ENCODE measurements around the gene ABCC11.

ABCC11 gene

DNA sequence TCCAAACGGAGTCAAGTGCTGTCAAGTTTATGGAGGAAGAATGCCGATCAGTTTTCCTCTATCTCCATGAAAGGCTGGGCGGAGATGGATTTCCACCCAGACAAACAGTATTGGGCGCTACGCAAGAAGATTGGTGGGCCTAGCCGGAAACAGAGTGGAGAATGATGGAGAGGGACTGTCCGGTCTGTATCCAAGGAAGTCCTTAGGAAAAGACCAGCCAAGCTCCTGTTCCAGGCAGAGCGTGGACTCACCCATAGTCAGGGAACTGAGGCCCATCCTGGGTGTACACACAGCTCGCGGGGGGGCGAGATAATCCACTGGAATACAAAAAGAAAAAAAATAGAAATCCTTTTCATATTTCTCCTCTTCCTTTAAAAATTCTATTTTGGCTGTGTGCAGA is 90.0 kb downstream of the ABCC11 start:
- no peak for DNase-seq

DNA sequence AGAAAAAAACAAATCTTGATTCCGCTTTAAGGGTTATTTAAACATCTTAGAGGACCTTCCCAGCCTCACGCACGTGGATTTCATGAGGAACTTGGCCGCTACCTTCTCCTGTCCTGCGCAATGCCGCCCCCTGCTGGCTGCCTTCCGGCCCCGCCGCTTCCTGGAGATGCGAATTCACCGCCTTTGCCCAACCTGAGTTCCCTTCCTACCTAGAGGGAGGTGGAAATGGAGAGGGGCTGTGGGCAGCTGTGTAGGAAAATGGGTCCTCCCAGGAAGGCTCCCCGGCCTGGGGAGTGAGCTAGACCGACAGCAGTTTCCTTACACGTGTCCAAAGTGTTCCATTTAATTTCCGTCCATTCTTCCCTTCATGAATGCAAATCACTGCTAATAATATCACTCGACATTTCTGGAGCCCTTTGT is 90.5 kb downstream of the ABCC11 start:
- peak; percentile 86 for DNase-seq

DNA sequence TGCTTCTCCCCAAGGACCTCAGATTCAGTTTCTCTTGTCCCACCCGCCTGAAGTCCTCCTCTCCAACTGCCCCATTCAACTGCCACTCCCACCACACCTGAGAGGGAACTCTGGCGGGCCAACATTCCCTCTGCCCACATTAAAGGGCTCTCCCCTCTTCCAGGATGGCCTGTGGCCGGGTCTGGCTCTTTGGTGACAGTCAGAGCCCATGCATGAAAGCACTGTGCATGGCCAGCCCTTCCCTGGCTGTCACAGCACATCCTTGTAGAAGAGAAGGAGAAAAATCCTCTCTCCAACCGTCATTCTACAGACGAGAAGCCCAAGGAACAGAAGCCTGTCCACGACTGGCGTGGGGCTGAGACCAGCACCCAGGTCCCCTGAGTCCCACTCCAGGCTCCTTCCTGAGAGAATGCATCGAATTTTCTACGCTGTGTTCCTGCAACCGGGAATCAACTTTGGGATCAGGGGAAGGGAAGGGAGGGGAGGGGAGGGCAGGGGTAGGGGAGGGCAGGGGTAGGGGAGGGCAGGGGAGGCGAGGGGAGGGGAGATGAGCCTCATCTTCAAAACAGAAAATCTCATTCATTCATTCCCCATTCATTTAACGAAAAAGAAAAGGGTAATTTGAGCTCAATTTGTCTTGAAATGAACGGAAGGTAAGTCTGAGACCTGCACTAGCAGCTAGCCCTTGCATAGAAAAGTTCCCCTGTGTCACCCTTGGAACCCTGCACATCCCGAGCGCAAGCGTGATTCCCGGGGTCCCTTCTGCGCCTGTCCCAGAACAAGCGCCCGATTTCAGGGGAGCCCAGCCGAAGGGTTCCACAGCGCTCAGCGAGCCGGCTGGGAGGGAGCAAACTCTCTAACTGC is 91.2 kb downstream of the ABCC11 start, which contains the start of gene ABCC12:
ABCC12 (minus strand) TSS at position 68 of the 864 bp plus-strand sequence. CDS start 9,569 bp downstream, outside the sequence.
- DNase-seq: no peak

DNA sequence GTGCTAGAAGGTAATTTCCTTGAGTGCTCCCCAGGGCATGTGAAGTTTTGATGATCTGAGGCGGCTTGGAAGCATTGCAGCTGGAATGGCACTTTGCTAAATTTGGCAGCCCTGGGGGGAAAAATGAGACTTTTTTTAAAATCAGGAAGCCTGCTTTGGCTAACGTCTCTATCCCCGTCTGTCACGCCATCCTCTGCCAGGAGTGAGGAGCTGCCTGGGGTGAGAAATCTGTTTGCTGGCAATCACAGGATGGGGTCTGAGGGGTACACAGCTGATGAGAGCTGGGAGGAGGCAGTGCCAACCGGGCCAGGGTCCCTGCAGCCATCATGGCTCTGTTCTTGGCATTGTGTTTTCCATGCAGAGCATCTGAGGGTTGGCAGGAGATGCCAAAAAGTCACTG is 93.6 kb downstream of the ABCC11 start:
- no peak for DNase-seq

DNA sequence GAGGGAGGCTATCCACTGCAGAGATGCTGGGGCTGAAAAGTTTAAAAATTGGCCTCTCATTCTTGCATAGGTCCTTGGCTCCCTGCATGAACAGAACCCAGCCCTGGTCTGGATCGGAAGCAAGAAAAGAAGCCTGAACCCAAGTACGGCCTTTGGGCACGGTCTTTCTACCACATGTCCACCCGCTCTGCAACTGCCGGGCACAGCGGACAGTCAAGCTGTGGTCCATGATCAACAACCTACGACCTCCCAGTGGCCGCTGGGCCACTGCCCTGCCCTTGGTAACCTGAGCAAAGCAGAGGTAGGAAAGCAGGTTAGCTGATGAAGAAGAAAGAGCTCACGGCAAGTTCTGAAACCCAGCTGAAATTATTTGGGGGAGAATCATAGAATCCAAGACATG is 95.1 kb downstream of the ABCC11 start:
- DNase-seq: no peak

DNA sequence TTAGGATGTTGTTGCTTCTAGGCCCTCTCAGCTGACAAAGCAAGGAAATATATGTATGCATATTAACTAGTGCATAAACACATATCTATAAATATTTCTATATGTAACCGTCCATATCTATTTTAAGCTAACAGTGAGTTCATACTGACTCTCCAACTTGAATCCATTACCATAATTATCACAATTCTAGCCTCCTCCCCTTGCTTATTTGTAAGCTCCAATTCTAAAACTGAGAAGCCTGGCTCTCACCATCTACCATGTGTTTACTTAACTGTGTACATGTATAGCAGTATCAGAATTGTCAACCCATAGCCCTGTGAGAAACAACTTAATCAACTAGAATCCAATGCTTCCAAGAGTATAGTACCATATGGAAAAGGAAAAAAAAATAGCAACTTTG is 96.6 kb downstream of the ABCC11 start:
- DNase-seq: no peak

DNA sequence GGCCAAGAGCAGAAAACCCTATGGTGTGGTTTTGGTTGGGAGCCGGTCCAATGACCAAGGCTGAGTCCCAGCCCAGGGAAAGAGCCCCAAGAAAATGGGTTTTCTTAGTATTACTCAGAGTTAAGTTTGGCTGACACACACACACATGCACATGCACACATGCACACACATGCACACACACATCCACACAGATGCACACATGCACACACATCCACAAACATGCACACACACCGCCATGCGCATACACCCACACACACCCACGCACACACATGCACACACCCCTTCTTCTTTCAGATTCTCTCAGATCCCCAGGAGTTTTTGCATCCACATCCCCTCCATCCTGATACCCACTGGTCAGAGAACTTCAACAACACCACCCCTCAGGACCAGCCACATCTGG is 100.6 kb downstream of the ABCC11 start:
- no peak for DNase-seq

DNA sequence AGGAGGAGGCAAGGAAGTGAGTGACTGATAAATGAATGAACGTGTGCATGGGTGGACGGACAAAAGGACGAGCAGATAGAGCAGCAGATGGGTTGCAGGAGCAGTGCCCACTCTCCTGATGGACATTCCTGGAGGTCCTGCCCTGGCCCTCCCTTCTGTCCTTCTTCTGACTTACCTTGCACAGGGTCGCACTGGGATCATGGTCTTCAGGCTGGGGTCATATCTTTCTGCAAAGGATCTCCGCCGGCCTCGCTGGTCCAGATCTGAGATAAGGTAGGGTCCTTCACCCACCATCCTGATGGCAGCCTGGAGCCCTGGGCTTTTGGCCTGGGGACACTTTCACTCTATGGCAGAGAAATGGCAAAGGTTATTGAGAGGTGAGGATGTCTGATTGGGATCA is 101.2 kb downstream of the ABCC11 start:
- DNase-seq: no peak

DNA sequence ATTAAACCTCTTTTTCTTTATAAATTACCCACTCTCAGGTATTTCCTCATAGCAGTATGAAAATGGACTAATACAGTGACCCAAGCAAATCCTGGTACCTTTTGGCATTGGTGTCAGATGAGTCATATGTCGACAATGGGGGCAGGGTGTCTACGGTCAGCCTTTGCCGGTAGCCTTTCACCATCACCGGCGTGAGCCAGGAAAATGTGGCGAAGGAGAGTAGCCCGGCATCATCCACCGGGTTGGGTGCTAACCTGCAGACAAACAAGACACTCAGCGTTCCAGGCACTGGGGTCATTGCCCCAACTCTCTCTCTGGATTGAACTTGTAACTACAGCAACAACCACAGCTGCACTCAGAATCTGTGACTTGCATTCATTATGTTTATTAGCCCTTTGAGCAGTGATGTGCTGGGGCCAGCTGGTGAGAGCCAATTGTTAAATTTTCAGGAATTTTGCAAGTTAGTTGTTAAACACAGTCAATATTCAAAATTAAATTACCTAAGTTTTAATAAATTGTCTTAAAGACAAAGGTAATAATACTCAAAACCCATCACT is 103.4 kb downstream of the ABCC11 start:
- no peak for DNase-seq

DNA sequence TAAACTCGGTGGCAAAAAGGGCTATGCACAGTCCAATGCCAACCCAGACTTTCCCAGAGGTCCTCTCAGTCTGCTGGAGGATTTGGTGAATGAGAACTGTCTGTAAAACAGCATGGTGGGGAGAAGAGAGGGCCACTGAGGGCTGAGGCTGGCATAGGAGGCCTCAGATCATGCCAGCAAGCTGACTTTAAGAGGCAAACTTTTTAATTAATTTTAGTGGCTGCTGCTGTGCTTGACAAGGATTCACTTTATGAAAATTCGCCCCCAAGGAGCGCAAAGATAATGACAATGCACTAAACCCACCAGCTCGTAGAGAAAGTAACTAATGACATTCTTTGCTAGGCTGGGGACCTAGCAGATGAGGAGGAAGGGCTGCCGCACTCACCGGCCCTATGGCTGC is 106.5 kb downstream of the ABCC11 start:
- no peak for DNase-seq

DNA sequence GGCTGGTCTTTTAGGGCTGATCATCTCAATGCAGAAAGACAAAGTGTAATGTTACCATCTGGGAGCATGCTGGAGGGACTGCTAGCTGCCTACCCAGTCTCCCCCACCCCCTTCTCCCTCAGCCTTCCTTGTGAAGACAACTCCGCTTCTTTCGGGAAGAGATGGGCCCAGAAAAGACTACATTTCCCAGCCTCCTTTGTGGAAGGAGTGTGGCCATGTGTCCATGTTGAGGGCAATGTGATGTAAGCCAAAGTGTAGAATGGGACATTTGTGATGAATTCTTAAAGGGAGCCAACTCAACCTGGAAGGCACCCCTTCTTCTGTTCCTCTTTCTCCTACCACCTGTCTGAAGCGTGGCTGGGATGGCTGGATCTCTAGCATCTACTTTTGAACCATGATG is 107.8 kb downstream of the ABCC11 start:
- peak; percentile 16 for DNase-seq

DNA sequence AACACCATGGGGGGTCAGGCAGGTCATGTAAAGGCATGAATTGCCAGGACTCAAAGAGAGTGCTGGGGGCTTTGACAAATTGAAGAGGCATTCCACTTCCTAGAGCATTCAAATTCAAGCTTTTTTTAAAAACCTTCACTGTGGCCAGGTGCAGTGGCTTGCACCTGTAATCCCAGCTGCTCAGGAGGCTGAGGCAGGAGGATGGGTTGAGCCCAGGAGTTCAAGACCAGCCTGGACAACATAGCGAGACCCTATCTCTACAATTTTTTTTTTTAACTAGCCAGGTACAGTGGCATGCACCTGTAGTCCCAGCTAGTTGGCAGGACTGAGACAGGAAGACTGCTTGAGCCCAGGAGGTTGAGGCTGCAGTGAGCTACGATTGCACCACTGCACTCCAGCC is 108.8 kb downstream of the ABCC11 start:
- no peak for DNase-seq

DNA sequence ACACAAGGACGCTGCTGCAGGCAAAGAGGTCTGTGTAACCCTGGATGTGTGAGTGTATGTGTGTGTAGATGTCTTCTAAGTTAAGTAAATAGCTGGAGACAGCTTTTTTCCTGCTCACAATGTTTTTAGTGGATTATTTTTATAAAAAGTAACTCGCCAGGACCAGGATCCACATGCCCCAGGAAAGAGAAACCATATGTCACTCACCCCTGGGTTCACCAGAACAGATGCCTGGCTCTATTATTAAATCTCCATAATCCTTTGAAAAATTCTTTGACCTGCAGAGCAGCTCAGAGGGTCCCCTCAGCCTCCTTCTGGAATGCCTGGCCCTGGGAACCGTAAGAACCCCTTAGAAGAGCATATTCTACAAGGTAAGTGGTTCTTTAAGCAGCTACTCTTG is 109.5 kb downstream of the ABCC11 start:
- peak; percentile 72 for DNase-seq

DNA sequence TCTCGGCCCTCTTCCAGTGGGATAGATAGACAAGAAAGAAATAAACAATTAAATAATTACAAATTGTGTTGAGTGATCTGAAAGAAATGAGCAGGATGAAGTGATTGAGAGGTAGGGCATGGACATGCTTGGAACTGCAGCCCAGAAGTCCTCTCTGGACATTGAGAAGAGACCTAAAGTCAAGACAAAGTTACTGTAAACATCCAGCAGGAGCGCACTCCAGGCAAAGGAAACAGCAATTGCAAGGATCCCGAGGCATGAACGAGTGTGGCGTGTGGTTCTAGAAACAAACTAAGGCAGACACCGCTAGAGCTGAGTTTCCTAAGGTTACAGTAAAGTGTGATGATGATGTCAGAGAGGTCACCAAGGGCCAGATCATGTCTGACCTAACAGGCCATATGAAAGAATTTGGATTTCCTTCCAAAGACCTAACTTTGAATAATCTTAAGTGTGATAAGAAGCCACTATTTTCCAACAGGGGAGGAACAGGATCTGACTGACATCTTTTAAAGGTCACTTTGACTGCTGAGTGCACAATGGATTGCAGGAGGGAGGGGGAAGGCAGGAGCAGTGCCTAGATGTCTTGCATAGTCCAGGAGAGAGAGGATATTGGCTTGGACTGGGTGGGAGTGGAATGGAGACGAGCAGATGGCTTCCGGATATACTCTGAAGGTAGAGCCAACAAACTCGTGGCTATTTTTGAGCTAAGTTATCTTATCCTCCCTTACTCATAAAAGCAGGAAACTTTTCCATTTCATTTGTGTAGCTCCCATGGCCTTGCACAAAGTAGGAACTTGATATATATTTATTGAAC is 110.6 kb downstream of the ABCC11 start:
- peak; percentile 58 for DNase-seq

DNA sequence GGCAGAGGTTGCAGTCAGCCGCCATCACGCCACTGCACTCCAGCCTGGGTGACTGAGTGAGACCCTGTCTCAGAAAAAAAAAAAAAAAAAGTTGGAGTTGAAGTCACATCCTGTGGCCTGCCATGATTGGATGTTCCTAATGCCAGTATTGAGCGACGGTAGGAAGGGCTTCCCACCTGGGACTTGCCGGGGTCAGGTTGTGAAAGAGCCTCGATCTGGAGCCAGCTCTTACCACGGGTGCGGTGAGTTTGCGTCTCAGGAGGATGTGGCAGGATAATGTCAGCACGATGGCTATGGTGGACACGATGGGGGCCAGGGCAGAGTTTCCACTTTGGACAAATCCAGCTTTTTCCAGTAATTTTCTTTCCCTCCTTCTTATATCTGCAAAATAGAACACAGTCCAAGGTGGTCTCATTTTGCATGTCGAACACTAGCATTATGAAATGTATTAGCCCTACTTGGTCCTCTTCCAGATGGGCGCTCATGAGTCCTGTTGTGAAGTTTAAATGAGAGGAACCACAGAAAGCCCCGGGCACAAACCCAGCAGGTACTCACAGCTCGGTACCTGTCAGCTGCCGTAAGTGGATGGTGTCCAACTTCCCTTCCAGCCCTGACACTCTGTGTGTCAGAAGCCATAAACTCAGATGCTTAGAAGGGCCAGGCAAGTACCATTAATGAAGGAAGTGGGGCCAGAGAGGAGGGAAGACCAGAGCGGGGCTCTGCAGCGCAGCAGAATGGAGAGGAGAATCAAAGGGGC is 113.7 kb downstream of the ABCC11 start:
- DNase-seq: no peak

DNA sequence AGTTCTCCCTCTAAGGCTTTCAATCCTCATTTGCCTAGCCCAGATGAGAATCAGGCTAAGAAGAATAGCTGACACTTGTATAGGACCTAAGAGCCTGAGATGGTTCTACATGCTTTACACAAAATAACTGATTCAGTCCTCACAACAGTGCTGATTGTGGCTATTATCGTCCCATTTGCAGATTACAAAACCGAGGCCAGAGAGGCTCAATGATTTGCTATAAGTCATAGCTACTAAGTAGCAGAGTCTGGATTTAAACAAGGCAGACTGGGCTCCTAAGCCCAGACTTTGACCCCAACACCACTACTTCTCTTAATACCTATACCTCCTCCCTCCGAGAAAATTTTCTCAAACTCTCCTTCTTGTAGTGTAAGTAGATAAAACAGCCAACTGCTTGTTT is 114.6 kb downstream of the ABCC11 start:
- DNase-seq: no peak

DNA sequence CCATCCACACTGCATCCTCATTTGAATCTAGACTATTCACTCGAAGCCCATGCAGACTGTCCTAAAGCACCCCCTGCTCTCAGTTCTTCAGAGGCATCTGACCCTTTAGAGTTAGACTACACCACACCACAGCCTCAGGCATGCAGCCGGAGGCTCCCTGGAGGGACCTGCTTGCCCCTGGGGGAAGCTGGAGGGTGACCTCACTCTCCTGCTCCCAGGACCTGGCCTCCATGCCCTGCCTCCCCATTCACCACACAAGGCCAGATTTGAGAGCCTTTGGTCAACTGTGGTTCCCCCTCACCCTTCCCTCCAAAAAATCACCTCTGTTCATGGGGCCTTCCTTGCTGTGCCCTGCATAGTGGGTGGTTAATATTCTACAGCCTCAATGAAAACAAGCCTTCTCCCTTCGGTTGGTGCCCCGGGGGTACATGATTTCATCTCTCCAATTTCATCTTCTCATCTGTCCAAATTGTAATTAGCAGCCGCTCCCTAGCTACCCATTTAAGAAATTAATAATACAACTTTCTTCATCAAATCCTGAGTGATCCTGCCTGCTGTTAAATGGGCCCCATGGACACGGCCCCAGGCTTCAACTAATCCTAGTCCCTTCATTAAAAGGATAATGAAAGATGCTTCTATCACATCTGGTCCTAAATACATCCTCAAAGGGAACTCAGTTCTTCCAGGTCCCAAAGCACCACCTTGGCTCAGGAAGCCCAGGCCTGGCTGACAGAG is 116.0 kb downstream of the ABCC11 start:
- DNase-seq: peak; percentile 66

DNA sequence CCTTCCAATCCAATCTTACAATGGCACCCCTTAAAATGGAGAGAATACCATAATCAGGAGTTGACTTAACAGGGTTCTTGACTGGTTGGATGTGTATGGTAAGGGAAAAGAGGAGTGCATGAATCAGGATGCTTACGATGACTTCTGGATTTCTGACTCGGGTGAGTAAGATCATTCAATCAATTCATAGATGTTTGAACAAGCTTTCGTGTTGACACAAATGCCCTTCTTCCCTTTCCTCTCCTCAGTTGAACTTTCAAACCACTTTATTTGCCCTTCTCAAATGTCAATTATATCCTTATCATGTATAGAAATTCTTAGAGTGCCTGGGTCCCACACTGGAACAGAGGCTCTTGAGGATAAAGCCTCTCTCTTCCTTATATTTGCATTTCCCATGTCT is 117.4 kb downstream of the ABCC11 start:
- DNase-seq: no peak

DNA sequence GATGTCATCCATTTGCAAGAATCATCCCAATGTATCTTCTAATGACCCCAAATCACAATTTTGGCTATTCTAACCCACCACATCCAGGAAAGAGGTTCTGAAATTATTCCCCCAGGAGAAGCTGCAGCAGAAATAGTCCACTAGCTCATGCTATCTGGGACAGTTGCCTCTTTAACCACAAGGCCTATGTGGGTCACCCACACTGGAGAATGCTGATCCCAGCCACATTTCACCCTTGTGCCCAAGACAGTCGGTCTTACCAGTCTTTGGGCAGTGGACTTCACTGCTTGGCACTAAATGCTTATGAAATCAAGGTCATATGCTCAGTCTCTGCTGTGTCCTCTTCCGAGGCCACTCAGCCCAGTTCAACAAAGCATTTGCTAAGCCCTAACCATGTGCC is 118.6 kb downstream of the ABCC11 start:
- no peak for DNase-seq

DNA sequence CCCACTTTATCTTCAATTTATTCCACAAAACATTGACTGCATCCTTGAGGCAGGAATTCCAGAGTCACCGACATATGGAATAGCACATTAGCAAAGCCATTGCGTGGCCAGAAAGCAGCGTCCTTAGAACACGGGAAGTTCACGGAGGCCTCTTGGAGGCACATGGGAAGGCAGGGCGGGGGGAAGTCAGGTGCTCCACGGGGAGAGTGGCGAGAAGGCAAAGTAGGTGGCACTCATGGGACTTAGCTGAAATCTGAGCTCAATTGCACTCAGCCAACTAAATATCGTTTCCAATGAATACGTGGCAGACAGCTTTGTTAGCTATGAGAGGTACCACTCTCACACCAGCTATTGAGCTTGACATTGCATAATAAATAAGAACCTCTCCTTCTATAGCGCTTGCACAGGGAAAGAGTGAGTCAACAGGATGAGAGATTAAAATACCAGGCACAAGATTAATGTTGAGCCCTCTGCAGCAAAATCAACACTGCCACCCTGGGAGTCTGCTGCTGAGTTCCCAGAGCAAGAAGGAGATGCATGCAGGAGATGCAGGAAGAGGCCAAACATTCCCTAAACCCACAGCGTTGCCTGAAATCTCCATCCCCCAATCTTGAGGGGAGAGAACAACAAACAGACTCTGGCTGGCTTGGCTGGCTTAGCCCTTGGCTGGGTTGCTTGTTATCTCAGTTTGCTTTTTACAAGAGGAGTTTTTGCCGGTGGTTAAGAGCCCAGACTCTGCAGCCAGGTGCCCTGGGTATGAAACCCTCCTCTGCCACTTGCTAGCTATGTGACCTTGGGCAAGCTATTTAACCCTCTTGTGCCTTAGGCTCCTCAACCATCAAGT is 120.3 kb downstream of the ABCC11 start:
- DNase-seq: peak; percentile 52

DNA sequence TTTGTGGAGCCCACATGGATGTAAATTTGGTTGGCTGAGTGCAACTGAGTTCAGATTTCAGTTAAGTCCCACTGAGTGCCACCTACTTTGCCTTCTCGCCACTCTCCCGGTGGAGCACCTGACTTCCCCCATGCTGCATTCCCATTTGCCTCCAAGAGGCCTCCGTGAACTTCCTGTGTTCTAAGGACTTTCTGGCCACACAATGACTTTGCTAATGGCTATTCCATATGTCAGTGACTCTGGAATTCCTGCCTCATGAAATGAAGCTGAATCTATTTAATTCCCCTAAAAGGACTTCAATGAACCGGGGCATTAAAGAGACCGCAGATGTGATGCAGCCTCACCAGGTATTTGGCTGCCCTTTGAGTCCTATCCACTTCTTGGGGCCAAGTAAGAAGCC is 121.5 kb downstream of the ABCC11 start:
- DNase-seq: no peak

Data from NCI-H82 (cell line).